BE2C (cell line): ENCODE results near the gene SEC16A.

Experiments
- DNase-seq: peaks from one replicate; pipeline ENCODE4 v3.0.0-alpha.2; 2020
- H3K27me3 ChIP-seq: fragments of 250-450 bp; sonication (Bioruptor Pico); 2 replicates; pipeline ENCODE4 v1.5.1; 2020; ENCODE audit warnings: mild to moderate bottlenecking
- H3K36me3 ChIP-seq: fragments of 250-450 bp; sonication (Bioruptor Pico); 2 replicates; pipeline ENCODE4 v1.5.1; 2020; ENCODE audit warnings: mild to moderate bottlenecking
- H3K4me1 ChIP-seq: fragments of 250-450 bp; sonication (Bioruptor Pico); 2 replicates; pipeline ENCODE4 v1.5.1; 2020
- H3K4me3 ChIP-seq: 2 replicates; pipeline ENCODE4 v1.5.1; 2011; ENCODE audit warnings: low read depth, low read length
- H3K9me3 ChIP-seq: fragments of 250-450 bp; sonication (Bioruptor Pico); 2 replicates; pipeline ENCODE4 v1.5.1; 2020
- TF ChIP-seq, protein P1 (sequence below): IDR thresholded peaks from 2 replicates; pipeline ENCODE4 v1.5.1; 2012; ENCODE audit warnings: mild to moderate bottlenecking, low read depth, low read length

The SEC16A gene

GRCh38 chr9:136470792-136471469, 11.9 kb downstream of the SEC16A start:
- Histone ChIP-seq H3K4me1 (no peaks in the 10 kb centered on the region), H3K36me3 (peaks cover 90% of the 10 kb centered on the region), H3K4me3 (no peak overlapping the region), H3K27me3 (no peaks in the 10 kb centered on the region), H3K9me3 (no peaks in the 10 kb centered on the region)
- DNase-seq: no peak
- TF ChIP-seq, protein P1, sequence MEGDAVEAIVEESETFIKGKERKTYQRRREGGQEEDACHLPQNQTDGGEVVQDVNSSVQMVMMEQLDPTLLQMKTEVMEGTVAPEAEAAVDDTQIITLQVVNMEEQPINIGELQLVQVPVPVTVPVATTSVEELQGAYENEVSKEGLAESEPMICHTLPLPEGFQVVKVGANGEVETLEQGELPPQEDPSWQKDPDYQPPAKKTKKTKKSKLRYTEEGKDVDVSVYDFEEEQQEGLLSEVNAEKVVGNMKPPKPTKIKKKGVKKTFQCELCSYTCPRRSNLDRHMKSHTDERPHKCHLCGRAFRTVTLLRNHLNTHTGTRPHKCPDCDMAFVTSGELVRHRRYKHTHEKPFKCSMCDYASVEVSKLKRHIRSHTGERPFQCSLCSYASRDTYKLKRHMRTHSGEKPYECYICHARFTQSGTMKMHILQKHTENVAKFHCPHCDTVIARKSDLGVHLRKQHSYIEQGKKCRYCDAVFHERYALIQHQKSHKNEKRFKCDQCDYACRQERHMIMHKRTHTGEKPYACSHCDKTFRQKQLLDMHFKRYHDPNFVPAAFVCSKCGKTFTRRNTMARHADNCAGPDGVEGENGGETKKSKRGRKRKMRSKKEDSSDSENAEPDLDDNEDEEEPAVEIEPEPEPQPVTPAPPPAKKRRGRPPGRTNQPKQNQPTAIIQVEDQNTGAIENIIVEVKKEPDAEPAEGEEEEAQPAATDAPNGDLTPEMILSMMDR: no peak

DNA sequence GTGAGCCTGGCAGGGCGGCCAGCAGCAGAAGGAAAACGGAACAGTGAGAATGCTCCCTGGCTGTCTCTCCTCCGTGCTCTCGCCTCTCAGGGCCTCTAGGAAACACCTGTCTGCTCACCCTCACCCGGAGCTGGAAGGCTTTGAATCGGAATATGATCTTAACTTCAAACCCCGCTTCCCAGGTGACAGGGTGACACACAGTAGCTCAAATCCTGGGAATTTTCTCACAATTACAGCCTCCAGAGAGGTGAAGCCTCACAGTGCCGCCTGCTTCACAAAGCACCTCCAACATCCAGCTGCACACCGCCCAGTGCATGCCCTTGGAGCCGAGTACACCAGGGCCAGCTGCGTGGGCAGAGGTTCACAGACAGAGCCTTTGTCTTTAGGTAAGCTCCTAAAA, 12.5 kb downstream of the SEC16A start:
- no peaks in the 10 kb centered on the region for H3K9me3 ChIP-seq
- TF ChIP-seq, protein P1: no peak
- peaks cover 90% of the 10 kb centered on the region for H3K36me3 ChIP-seq
- H3K4me1 ChIP-seq: no peaks in the 10 kb centered on the region
- H3K27me3 ChIP-seq: no peaks in the 10 kb centered on the region
- no peak overlapping the region for H3K4me3 ChIP-seq
- DNase-seq: no peak

- DNase-seq: no peak
- Histone ChIP-seq H3K4me1 (no peaks in the 10 kb centered on the region), H3K27me3 (no peaks in the 10 kb centered on the region), H3K4me3 (no peak overlapping the region), H3K36me3 (peaks cover 90% of the 10 kb centered on the region), H3K9me3 (no peaks in the 10 kb centered on the region)
- TF ChIP-seq, protein P1: no peak
Measured at GRCh38 chr9:136467766-136468165, 15.1 kb downstream of the SEC16A start.

- H3K36me3 ChIP-seq: peaks cover 87% of the 10 kb centered on the region
- H3K9me3 ChIP-seq: no peaks in the 10 kb centered on the region
- TF ChIP-seq, protein P1: no peak
- H3K27me3 ChIP-seq: no peaks in the 10 kb centered on the region
- no peaks in the 10 kb centered on the region for H3K4me1 ChIP-seq
- no peak overlapping the region for H3K4me3 ChIP-seq
- DNase-seq: no peak
Measured at GRCh38 chr9:136466155-136466541, 16.7 kb downstream of the SEC16A start.

GRCh38 chr9:136465500-136466154, 17.2 kb downstream of the SEC16A start:
- no peak for DNase-seq
- no peaks in the 10 kb centered on the region for H3K27me3 ChIP-seq
- peaks cover 87% of the 10 kb centered on the region for H3K36me3 ChIP-seq
- H3K4me3 ChIP-seq: no peak overlapping the region
- no peaks in the 10 kb centered on the region for H3K4me1 ChIP-seq
- TF ChIP-seq, protein P1: no peak
- H3K9me3 ChIP-seq: no peaks in the 10 kb centered on the region

DNA sequence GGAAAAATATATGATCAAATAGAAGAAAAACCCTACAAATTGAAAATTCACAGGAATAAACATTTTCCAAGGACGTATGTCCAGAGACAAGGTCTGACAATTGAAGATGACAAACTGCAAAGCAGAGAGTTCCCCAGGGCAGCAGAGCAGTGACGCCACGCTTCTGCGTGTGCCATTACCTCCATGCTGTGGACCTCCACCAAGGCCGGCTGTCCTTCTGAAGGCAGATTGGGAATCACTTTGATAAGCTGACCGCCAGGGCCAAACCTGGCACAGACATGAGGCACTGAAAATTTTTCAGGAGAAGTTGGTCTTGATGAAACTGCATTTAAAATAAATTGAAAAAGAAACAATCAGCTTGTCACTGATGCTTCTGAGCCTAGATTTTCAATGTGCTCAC, 18.6 kb downstream of the SEC16A start:
- H3K36me3 ChIP-seq: peaks cover 84% of the 10 kb centered on the region
- TF ChIP-seq, protein P1: no peak
- H3K4me1 ChIP-seq: no peaks in the 10 kb centered on the region
- H3K4me3 ChIP-seq: no peak overlapping the region
- no peaks in the 10 kb centered on the region for H3K27me3 ChIP-seq
- no peaks in the 10 kb centered on the region for H3K9me3 ChIP-seq
- DNase-seq: no peak
